Measurements from ENCODE around the gene EFCAB14. TPM values are rescaled to one million over a fixed set of nuclear protein-coding genes. Genes with fewer than 3 reads are reported as not detected.

Gene EFCAB14
- total and polyA plus RNA-seq, 2 of the 8 experiments (the other 6 are each of a cell fraction or from before 2014, with no cell fraction given): 19.4 to 40.4 TPM

GRCh38 chr1:46643368-46643775 lies 75.5 kb downstream of the EFCAB14 start (continued):
- TF ChIP-seq SIN3A (conservative IDR thresholded peaks at IDR 0.05 in 1 of 2, IDR thresholded peaks at IDR 0.05 in 1 of 2; ENCODE audit: low read depth in 1 of 2, low read length in 2 of 2): no peak
